HepG2 (cell line): ENCODE results near the gene PREX1. TPM values are rescaled to one million over a fixed set of nuclear protein-coding genes. Genes with fewer than 3 reads are reported as not detected.

Experiments
- ARNTL ChIP-seq: sonication (generic); formaldehyde crosslinking; IDR thresholded peaks from 2 replicates; pipeline ENCODE4 v1.4.0; 2020; ENCODE audit warnings: mild to moderate bottlenecking, missing genetic modification reagents
- BRF2 ChIP-seq: sonication (generic); formaldehyde crosslinking; IDR thresholded peaks from 2 replicates; pipeline ENCODE4 v1.8.1; 2022; ENCODE audit warnings: mild to moderate bottlenecking, missing genetic modification reagents
- DPF2 ChIP-seq: sonication (generic); formaldehyde crosslinking; IDR thresholded peaks from 2 replicates; pipeline ENCODE4 v1.4.0; 2020; ENCODE audit warnings: mild to moderate bottlenecking, low read depth, missing genetic modification reagents, borderline replicate concordance
- GABPB1 ChIP-seq: IDR thresholded peaks from 2 replicates; pipeline ENCODE4 v1.6.1; 2016; ENCODE audit warnings: mild to moderate bottlenecking, missing genetic modification reagents, moderate library complexity, missing compliant biosample characterization
- JUN ChIP-seq: sonication (generic); formaldehyde crosslinking; IDR thresholded peaks from 2 replicates; pipeline ENCODE4 v1.4.0; 2020; ENCODE audit warnings: mild to moderate bottlenecking, missing genetic modification reagents
- MTERF4 ChIP-seq: sonication (generic); formaldehyde crosslinking; IDR thresholded peaks from 2 replicates; pipeline ENCODE4 v1.8.0; 2023; ENCODE audit warnings: mild to moderate bottlenecking, missing genetic modification reagents
- NCOR1 ChIP-seq: fragments of 200-600 bp; sonication (generic); IDR thresholded peaks from 2 replicates; pipeline ENCODE4 v1.7.0; 2017; ENCODE audit warnings: antibody characterized with exemption, low read length, borderline replicate concordance
- NKX3-1 ChIP-seq: sonication (generic); formaldehyde crosslinking; IDR thresholded peaks from 2 replicates; pipeline ENCODE4 v1.5.0; 2020; ENCODE audit warnings: missing genetic modification reagents
- NR2F2 ChIP-seq: IDR thresholded peaks from 2 replicates; pipeline ENCODE4 v1.6.1; 2012; ENCODE audit warnings: low read depth, inconsistent platforms, borderline replicate concordance
- RARA ChIP-seq: IDR thresholded peaks from 2 replicates; pipeline ENCODE4 v1.6.1; 2016; ENCODE audit warnings: missing genetic modification reagents, missing compliant biosample characterization
- TFDP2 ChIP-seq: sonication (generic); formaldehyde crosslinking; IDR thresholded peaks from 2 replicates; pipeline ENCODE4 v1.4.0; 2020; ENCODE audit warnings: missing genetic modification reagents
- YEATS2 ChIP-seq: sonication (generic); formaldehyde crosslinking; IDR thresholded peaks from 2 replicates; pipeline ENCODE4 v1.4.0; 2020; ENCODE audit warnings: missing genetic modification reagents, borderline replicate concordance
- ZBTB26 ChIP-seq: IDR thresholded peaks from 2 replicates; pipeline ENCODE4 v1.6.1; 2016; ENCODE audit warnings: missing compliant biosample characterization, missing genetic modification reagents, borderline replicate concordance
- ZBTB34 ChIP-seq: sonication (generic); formaldehyde crosslinking; IDR thresholded peaks from 2 replicates; pipeline ENCODE4 v1.8.0; 2022; ENCODE audit warnings: mild to moderate bottlenecking, missing genetic modification reagents
- ZHX1 ChIP-seq: sonication (generic); formaldehyde crosslinking; IDR thresholded peaks from 2 replicates; pipeline ENCODE4 v1.8.1; 2022; ENCODE audit warnings: low read depth, mild to moderate bottlenecking, missing genetic modification reagents
- ZMYM3 ChIP-seq: sonication (generic); formaldehyde crosslinking; IDR thresholded peaks from 2 replicates; pipeline ENCODE4 v1.5.1; 2020; ENCODE audit warnings: mild to moderate bottlenecking, missing genetic modification reagents
- ZNF160 ChIP-seq: sonication (generic); formaldehyde crosslinking; IDR thresholded peaks from 2 replicates; pipeline ENCODE4 v1.8.0; 2022; ENCODE audit warnings: mild to moderate bottlenecking, inconsistent platforms, missing genetic modification reagents
- ZNF292 ChIP-seq: sonication (generic); formaldehyde crosslinking; IDR thresholded peaks from 2 replicates; pipeline ENCODE4 v1.8.1; 2022; ENCODE audit warnings: mild to moderate bottlenecking, low read depth, missing genetic modification reagents, borderline replicate concordance
- ZNF746 ChIP-seq: sonication (generic); formaldehyde crosslinking; IDR thresholded peaks from 2 replicates; pipeline ENCODE4 v1.8.0; 2022; ENCODE audit warnings: mild to moderate bottlenecking, missing genetic modification reagents
- ZNF878 ChIP-seq: sonication (generic); formaldehyde crosslinking; IDR thresholded peaks from 2 replicates; pipeline ENCODE4 v1.8.1; 2023; ENCODE audit warnings: mild to moderate bottlenecking, missing genetic modification reagents, moderate library complexity
- polyA plus RNA-seq, 8 experiments: library from polyadenylated mRNA; depleted of rRNA in 3 of 8; stranded (reverse) in 7 of 8; unstranded in 1 of 8; fragments of >200 nt; fragmentation: Illumina TruSeq in 4 of 8; extraction: Trizol in 4 of 8; gene quantifications; 2 replicates each; pipeline versions ENCODE4 v1.2.1 to v1.2.3, GENCODE V29; 2011 to 2016; ENCODE audit warnings: low read depth in 4 of 8, missing spikeins in 1 of 8, mixed read lengths in 1 of 8; ENCODE audit not compliant: insufficient read depth in 1 of 8
- total RNA-seq, 5 experiments: library from RNA; depleted of rRNA; stranded (reverse); fragments of >200 nt; fragmentation: Illumina TruSeq; extraction: Trizol; gene quantifications; 2 replicates each; pipeline ENCODE4 v1.2.3, GENCODE V29; 2016; ENCODE audit warnings: low read depth in 1 of 5

The PREX1 gene
- total and polyA plus RNA-seq, 2 of the 13 experiments (the other 11 are each of a cell fraction or from before 2014, with no cell fraction given), result 0.02 to 0.04 TPM

GRCh38 chr20:48738399-48739304 lies 89.1 kb downstream of the PREX1 start (continued):
- TF ChIP-seq ZHX1 (CRISPR knock-in tag) (no peak), NKX3-1 (CRISPR knock-in tag) (no peak), ZNF746 (CRISPR knock-in tag) (peak; percentile 75; the same call in 1 of the 2 replicates), ZMYM3 (CRISPR knock-in tag) (peak; percentile 82), RARA (CRISPR knock-in tag) (peak; percentile 73), ZNF160 (CRISPR knock-in tag) (0 out of 2 replicates have a peak, but pooled peaks have one; percentile 46), BRF2 (CRISPR knock-in tag) (no peak), GABPB1 (peak; percentile 69), YEATS2 (CRISPR knock-in tag) (no peak), NR2F2 (no peak), ARNTL (CRISPR knock-in tag) (peak; percentile 53), NCOR1 (no peak), ZBTB34 (no peak), ZBTB26 (0 out of 2 replicates have a peak, but pooled peaks have one; percentile 22), JUN (no peak; the same call in 1 of the 2 replicates), DPF2 (CRISPR knock-in tag) (peak; percentile 77), ZNF292 (CRISPR knock-in tag) (peak; percentile 99), TFDP2 (CRISPR knock-in tag) (no peak), ZNF878 (CRISPR knock-in tag) (no peak), MTERF4 (peak; percentile 26; the same call in 1 of the 2 replicates)
